Loucy (cell line): ENCODE data around the gene NPBWR2.

Experiments
- CTCF ChIP-seq: fragments of 200-600 bp; sonication (generic); conservative IDR thresholded peaks from 2 replicates; pipeline ENCODE4 v1.5.1; 2014; ENCODE audit warnings: mild to moderate bottlenecking, antibody characterized with exemption, low read length
- EZH2phosphoT487 ChIP-seq: fragments of 200-600 bp; IDR thresholded peaks from 2 replicates; pipeline ENCODE4 v1.6.1; 2018; ENCODE audit warnings: antibody characterized with exemption, mild to moderate bottlenecking, moderate library complexity, borderline replicate concordance

DNA sequence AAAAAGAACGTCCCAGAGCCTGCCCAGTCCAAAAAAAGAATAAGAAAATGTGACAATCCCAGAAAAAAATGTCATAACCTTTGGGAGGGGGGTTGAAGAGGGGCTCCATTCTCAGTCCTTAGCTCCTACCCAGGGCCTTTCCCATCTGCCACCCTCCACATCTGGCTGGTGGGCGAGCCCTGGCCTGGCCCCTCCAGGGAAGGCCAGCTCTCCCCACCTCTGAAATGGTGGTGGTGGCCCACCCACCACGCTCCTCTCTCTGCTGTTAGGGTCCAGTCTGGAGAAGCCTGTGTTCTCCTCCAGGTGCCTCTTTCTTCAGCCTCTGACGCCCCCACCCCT is 28.5 kb downstream of the NPBWR2 start:
- no peak for TF ChIP-seq EZH2phosphoT487
- no peak for TF ChIP-seq CTCF
